Activated T-helper 17 cell treated with anti-CD3 and anti-CD28 coated beads, Interleukin-2, amount 50 U/mL, for 72 hours (primary cell): ENCODE measurements around the gene FAM81A. TPM values are rescaled to one million over a fixed set of nuclear protein-coding genes. Genes with fewer than 3 reads are reported as not detected.

Experiments used
- total RNA-seq, 2 donors: library from RNA; stranded (reverse); gene quantifications; one replicate each; pipeline ENCODE4 v1.2.3, GENCODE V29; 2022

Gene FAM81A
- total RNA-seq, 2 donors from 2014 or later, result not detected

Other genes starting within 250 kb of the FAM81A start
- not detected for gene LDHAL6B, start 231.3 kb upstream of the FAM81A start, total RNA-seq
- 10 to 100 TPM; 29.3 to 30.1 TPM for gene MYO1E, start 65.3 kb upstream of the FAM81A start, total RNA-seq
- not detected for gene GCNT3, start 173.6 kb downstream of the FAM81A start, total RNA-seq
- 100 to 1,000 TPM; 102 to 186 TPM for gene GTF2A2, start 219.3 kb downstream of the FAM81A start, total RNA-seq